LNCaP clone FGC (cell line): ENCODE results near the gene TUBB.

ENCODE experiments used
- DNase-seq: peaks from one replicate; pipeline ENCODE4 v3.0.0-alpha.2; 2011; ENCODE audit warnings: low read depth
- H3K4me3 ChIP-seq: 2 replicates; pipeline ENCODE4 v1.5.1; 2011; ENCODE audit warnings: mild to moderate bottlenecking, low read depth, low read length, control low read depth
- CTCF ChIP-seq: IDR thresholded peaks from 2 replicates; pipeline ENCODE4 v1.5.1; 2012; ENCODE audit warnings: mild to moderate bottlenecking; ENCODE audit not compliant: control insufficient read depth, insufficient read depth; ENCODE audit errors: extremely low read depth

The TUBB gene

GRCh38 chr6:30719791-30720737 lies at the start of gene TUBB:
TUBB (plus strand) TSS chr6:30720352; CDS start chr6:30720507, 155 bp downstream.
- H3K4me3 ChIP-seq: peak within 1 kb of the TSS; percentile 97
- TF ChIP-seq CTCF: no peak
- DNase-seq: peak; percentile 92

- TF ChIP-seq CTCF: no peak
- H3K4me3 ChIP-seq: peak overlapping the region; percentile 84
- DNase-seq: no peak
These were observed 49.2 kb upstream of the TUBB start for GRCh38 chr6:30670760-30671527.

GRCh38 chr6:30672445-30673253 lies 47.5 kb upstream of the TUBB start, which contains the start of gene DHX16:
DHX16 (minus strand) TSS chr6:30673006; CDS start chr6:30672841, 165 bp downstream.
- peak; percentile 88 for TF ChIP-seq CTCF
- peak; percentile 96 for DNase-seq
- peak within 1 kb of the TSS; percentile 84 for H3K4me3 ChIP-seq

- no peak for TF ChIP-seq CTCF
- no peak for DNase-seq
- no peak overlapping the region for H3K4me3 ChIP-seq
These were observed 43.4 kb upstream of the TUBB start for GRCh38 chr6:30676660-30677285.

- peak; percentile 92 for TF ChIP-seq CTCF
- no peak for DNase-seq
- no peak overlapping the region for H3K4me3 ChIP-seq
These were observed 41.0 kb upstream of the TUBB start for GRCh38 chr6:30678964-30679726.
